ENCODE measurements around the gene ARIH2. TPM values are rescaled to one million over a fixed set of nuclear protein-coding genes. Genes with fewer than 3 reads are reported as not detected.
"Not testable (repeated sequence)": the region's sequence is repeated elsewhere in the genome, so short reads cannot be mapped to it uniquely, and the experiment has no call there.

The ARIH2 gene
- total and polyA plus RNA-seq, 7 donors, result 59.5 to 163 (median 110) TPM

GRCh38 chr3:49006408-49007067 is 87.9 kb downstream of the ARIH2 start:
- peak; percentile 49 to 72 for DNase-seq
- TF ChIP-seq CTCF (IDR thresholded peaks at IDR 0.05), result no peak
- peaks cover 22% of the 10 kb centered on the region for H3K4me1 ChIP-seq
- peak overlapping the region; percentile 87 for H3K4me3 ChIP-seq
- H3K27me3 ChIP-seq (ENCODE audit: insufficient read depth in 3 of 3, low read length in 2 of 3), result no peaks in the 10 kb centered on the region
- WGBS, 3 donors, result 2 to 3% (median 2%) methylated on average over 32 of the region's 32 CpGs
- H3K9me3 ChIP-seq, result no peaks in the 10 kb centered on the region
- H3K36me3 ChIP-seq (ENCODE audit: insufficient read depth in 1 of 2, low read depth in 1 of 2), result peaks cover 0 to 6% of the 10 kb centered on the region in 2 donors
- peak overlapping the region; percentile 95 for H3K27ac ChIP-seq
- intact Hi-C loops (cut with DNase I), result no loop called here
- ATAC-seq, result peak in 3 of 4 donors; percentile 16 to 31 (median 23)

- peak; percentile 35 for TF ChIP-seq CTCF (IDR thresholded peaks at IDR 0.05)
- no peaks in the 10 kb centered on the region for H3K27me3 ChIP-seq (ENCODE audit: insufficient read depth in 3 of 3, low read length in 2 of 3)
- H3K4me1 ChIP-seq, result peaks cover 28% of the 10 kb centered on the region
- intact Hi-C loops (cut with DNase I), result no loop called here
- H3K27ac ChIP-seq, result peak within 1 kb of the TSS; percentile 95
- H3K4me3 ChIP-seq, result peak within 1 kb of the TSS; percentile 87
- DNase-seq (peak; percentile 97 to 98), ATAC-seq (peak; percentile 93 to 96 (median 94))
- peaks cover 0 to 12% of the 10 kb centered on the region in 2 donors for H3K36me3 ChIP-seq (ENCODE audit: insufficient read depth in 1 of 2, low read depth in 1 of 2)
- 0 to 1% (median 0%) methylated on average over 63 to 65 of the region's 65 CpGs for WGBS, 3 donors
- H3K9me3 ChIP-seq, result no peaks in the 10 kb centered on the region
Measured at GRCh38 chr3:49007068-49007770, 88.6 kb downstream of the ARIH2 start, which contains the start of gene WDR6. TSS of gene WDR6 (plus strand) at chr3:49007391. CDS start at chr3:49007432, 41 bp downstream.

GRCh38 chr3:49007771-49008528 is 89.3 kb downstream of the ARIH2 start:
- intact Hi-C loops (cut with DNase I), result no loop called here

GRCh38 chr3:49008627-49009026 is 90.0 kb downstream of the ARIH2 start:
- Histone ChIP-seq H3K4me3 (peak overlapping the region; percentile 87), H3K27ac (peak overlapping the region; percentile 95), H3K36me3 (ENCODE audit: insufficient read depth in 1 of 2, low read depth in 1 of 2) (peaks cover 1 to 20% of the 10 kb centered on the region in 2 donors), H3K4me1 (peaks cover 42% of the 10 kb centered on the region)
- WGBS, 3 donors, result 88 to 91% (median 89%) methylated on average over 5 of the region's 5 CpGs
- intact Hi-C loops (cut with DNase I); DNase-seq; H3K9me3 ChIP-seq; H3K27me3 ChIP-seq (ENCODE audit: insufficient read depth in 3 of 3, low read length in 2 of 3); ATAC-seq: not testable (repeated sequence)

More at GRCh38 chr3:49007771-49008528, 89.3 kb downstream of the ARIH2 start:
- 16 to 23% (median 19%) methylated on average over 32 to 41 of the region's 41 CpGs for WGBS, 3 donors
- Histone ChIP-seq H3K27ac (peak overlapping the region; percentile 95), H3K4me1 (peaks cover 36% of the 10 kb centered on the region), H3K9me3 (no peaks in the 10 kb centered on the region), H3K27me3 (ENCODE audit: insufficient read depth in 3 of 3, low read length in 2 of 3) (no peaks in the 10 kb centered on the region), H3K4me3 (peak overlapping the region; percentile 87), H3K36me3 (ENCODE audit: insufficient read depth in 1 of 2, low read depth in 1 of 2) (peaks cover 0 to 20% of the 10 kb centered on the region in 2 donors)
- ATAC-seq (peak; percentile 77 to 83 (median 80)), DNase-seq (peak; percentile 92 to 95)
- no peak for TF ChIP-seq CTCF (IDR thresholded peaks at IDR 0.05)
